ENCODE results near the gene FBXO8. TPM values are rescaled to one million over a fixed set of nuclear protein-coding genes. Genes with fewer than 3 reads are reported as not detected.

The FBXO8 gene
- total RNA-seq, 1 donor from 2014 or later: 13.5 TPM

GRCh38 chr4:174255374-174255773, 28.1 kb downstream of the FBXO8 start:
- DNase-seq (ENCODE audit: low spot score in 2 of 2, unreplicated experiment in 2 of 2): no peak
- Mint-ChIP-seq H3K4me1 (peaks cover 3% of the 10 kb centered on the region), H3K27ac (no peak overlapping the region), H3K27me3 (ENCODE audit: low read depth) (no peaks in the 10 kb centered on the region), H3K36me3 (peaks cover 5% of the 10 kb centered on the region), H3K9me3 (no peaks in the 10 kb centered on the region), H3K4me3 (no peak overlapping the region)
- TF ChIP-seq, protein P1, sequence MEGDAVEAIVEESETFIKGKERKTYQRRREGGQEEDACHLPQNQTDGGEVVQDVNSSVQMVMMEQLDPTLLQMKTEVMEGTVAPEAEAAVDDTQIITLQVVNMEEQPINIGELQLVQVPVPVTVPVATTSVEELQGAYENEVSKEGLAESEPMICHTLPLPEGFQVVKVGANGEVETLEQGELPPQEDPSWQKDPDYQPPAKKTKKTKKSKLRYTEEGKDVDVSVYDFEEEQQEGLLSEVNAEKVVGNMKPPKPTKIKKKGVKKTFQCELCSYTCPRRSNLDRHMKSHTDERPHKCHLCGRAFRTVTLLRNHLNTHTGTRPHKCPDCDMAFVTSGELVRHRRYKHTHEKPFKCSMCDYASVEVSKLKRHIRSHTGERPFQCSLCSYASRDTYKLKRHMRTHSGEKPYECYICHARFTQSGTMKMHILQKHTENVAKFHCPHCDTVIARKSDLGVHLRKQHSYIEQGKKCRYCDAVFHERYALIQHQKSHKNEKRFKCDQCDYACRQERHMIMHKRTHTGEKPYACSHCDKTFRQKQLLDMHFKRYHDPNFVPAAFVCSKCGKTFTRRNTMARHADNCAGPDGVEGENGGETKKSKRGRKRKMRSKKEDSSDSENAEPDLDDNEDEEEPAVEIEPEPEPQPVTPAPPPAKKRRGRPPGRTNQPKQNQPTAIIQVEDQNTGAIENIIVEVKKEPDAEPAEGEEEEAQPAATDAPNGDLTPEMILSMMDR (IDR thresholded peaks at IDR 0.05; ENCODE audit: unreplicated experiment): no peak

- no peak for DNase-seq (ENCODE audit: low spot score in 2 of 2, unreplicated experiment in 2 of 2)
- TF ChIP-seq, protein P1 (IDR thresholded peaks at IDR 0.05; ENCODE audit: unreplicated experiment): no peak
- Mint-ChIP-seq H3K4me1 (peaks cover 5% of the 10 kb centered on the region), H3K36me3 (peaks cover 5% of the 10 kb centered on the region), H3K9me3 (no peaks in the 10 kb centered on the region), H3K27ac (no peak overlapping the region), H3K27me3 (ENCODE audit: low read depth) (no peaks in the 10 kb centered on the region), H3K4me3 (no peak overlapping the region)
These were observed 28.9 kb downstream of the FBXO8 start for GRCh38 chr4:174254613-174255012.

DNA sequence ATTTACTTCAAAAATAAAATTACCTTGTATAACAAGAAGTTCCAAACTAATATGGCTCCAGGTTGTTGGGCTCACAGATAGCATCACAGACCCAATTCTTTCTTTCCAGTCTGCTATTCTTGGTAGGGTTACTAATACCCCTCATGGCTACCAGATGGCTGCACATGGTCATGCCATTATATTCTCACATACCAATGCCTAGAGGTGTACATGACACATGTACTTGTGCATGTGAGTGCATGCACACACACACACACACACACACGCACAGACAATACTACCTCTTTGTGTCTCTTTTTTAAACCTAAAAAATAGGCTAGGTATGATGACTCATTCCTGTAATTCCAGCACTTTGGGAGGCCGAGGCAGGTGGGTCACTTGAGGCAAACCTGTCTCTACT, 31.1 kb downstream of the FBXO8 start:
- TF ChIP-seq, protein P1 (IDR thresholded peaks at IDR 0.05; ENCODE audit: unreplicated experiment): no peak
- Mint-ChIP-seq H3K27ac (no peak overlapping the region), H3K27me3 (ENCODE audit: low read depth) (no peaks in the 10 kb centered on the region), H3K4me3 (no peak overlapping the region), H3K9me3 (no peaks in the 10 kb centered on the region), H3K36me3 (peaks cover 5% of the 10 kb centered on the region), H3K4me1 (peaks cover 5% of the 10 kb centered on the region)
- no peak for DNase-seq (ENCODE audit: low spot score in 2 of 2, unreplicated experiment in 2 of 2)

- H3K27me3 Mint-ChIP-seq (ENCODE audit: low read depth): no peaks in the 10 kb centered on the region
- TF ChIP-seq, protein P1 (IDR thresholded peaks at IDR 0.05; ENCODE audit: unreplicated experiment): no peak
These were observed 35.1 kb downstream of the FBXO8 start for GRCh38 chr4:174248407-174248806.

DNA sequence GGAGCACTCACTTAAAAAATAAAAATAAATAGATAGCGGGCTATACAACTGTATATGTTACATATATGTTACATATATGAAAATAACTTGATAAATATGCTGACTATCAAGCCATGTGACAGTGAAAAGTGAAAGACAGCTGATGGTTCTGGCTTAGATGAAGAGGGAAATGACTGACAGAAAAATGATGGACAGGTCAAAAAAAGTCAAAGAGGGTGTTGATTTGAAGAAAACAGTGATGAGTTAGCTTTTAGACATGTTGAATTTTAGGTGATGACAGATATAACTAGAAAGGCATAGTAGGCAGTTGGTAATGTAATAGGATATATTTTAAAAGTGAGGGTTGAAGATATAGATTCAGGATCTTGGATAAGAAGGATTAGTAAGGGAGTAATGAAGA, 37.8 kb downstream of the FBXO8 start:
- Mint-ChIP-seq H3K4me1 (peaks cover 11% of the 10 kb centered on the region), H3K4me3 (no peak overlapping the region), H3K27me3 (ENCODE audit: low read depth) (no peaks in the 10 kb centered on the region), H3K27ac (no peak overlapping the region), H3K36me3 (no peaks in the 10 kb centered on the region), H3K9me3 (no peaks in the 10 kb centered on the region)
- DNase-seq (ENCODE audit: low spot score in 2 of 2, unreplicated experiment in 2 of 2): no peak
- TF ChIP-seq, protein P1 (IDR thresholded peaks at IDR 0.05; ENCODE audit: unreplicated experiment): no peak

More at GRCh38 chr4:174248407-174248806, 35.1 kb downstream of the FBXO8 start:
- no peak overlapping the region for H3K27ac Mint-ChIP-seq
- no peaks in the 10 kb centered on the region for H3K36me3 Mint-ChIP-seq
- no peak overlapping the region for H3K4me3 Mint-ChIP-seq
- H3K9me3 Mint-ChIP-seq: no peaks in the 10 kb centered on the region
- H3K4me1 Mint-ChIP-seq: peaks cover 11% of the 10 kb centered on the region
- no peak for DNase-seq (ENCODE audit: low spot score in 2 of 2, unreplicated experiment in 2 of 2)

- Mint-ChIP-seq H3K27ac (no peak overlapping the region), H3K4me3 (no peak overlapping the region), H3K9me3 (no peaks in the 10 kb centered on the region), H3K27me3 (ENCODE audit: low read depth) (no peaks in the 10 kb centered on the region), H3K36me3 (no peaks in the 10 kb centered on the region), H3K4me1 (peaks cover 9% of the 10 kb centered on the region)
- TF ChIP-seq, protein P1 (IDR thresholded peaks at IDR 0.05; ENCODE audit: unreplicated experiment): no peak
- DNase-seq (ENCODE audit: low spot score in 2 of 2, unreplicated experiment in 2 of 2): no peak
These were observed 39.0 kb downstream of the FBXO8 start for GRCh38 chr4:174244441-174244840.

Data from mesothelial cell of epicardium (in vitro differentiated cells).